GM23338 (cell line): ENCODE measurements around the gene PAQR8. TPM values are rescaled to one million over a fixed set of nuclear protein-coding genes. Genes with fewer than 3 reads are reported as not detected.

Experiments used
- ATAC-seq: fragments of 200-7000 bp; cut with Tn5 transposase; 3 replicates; pipeline ENCODE4 v1.9.1; 2020
- DNase-seq: peaks from one replicate; pipeline ENCODE4 v3.0.0-alpha.2; 2015; ENCODE audit warnings: low spot score
- H2AFZ ChIP-seq: fragments of 200-600 bp; sonication (generic); 2 replicates; pipeline ENCODE4 v1.8.0; 2016; ENCODE audit warnings: antibody characterized with exemption, mild to moderate bottlenecking, moderate library complexity
- H3F3A ChIP-seq: fragments of 200-600 bp; sonication (generic); replicated peaks from 2 replicates; pipeline ENCODE4 v1.8.0; 2017; ENCODE audit warnings: antibody characterized with exemption, mixed run types, low read depth
- H3K27ac ChIP-seq: fragments of 200-600 bp; sonication (generic); 2 replicates; pipeline ENCODE4 v1.6.1; 2016; ENCODE audit warnings: low read depth
- H3K27me3 ChIP-seq: fragments of 200-600 bp; sonication (generic); 2 replicates; pipeline ENCODE4 v1.8.0; 2016; ENCODE audit warnings: mild to moderate bottlenecking, mixed run types, moderate library complexity; ENCODE audit not compliant: insufficient read depth
- H3K36me3 ChIP-seq: fragments of 200-600 bp; sonication (generic); 2 replicates; pipeline ENCODE4 v1.8.0; 2016; ENCODE audit warnings: mild to moderate bottlenecking; ENCODE audit not compliant: insufficient read depth
- H3K4me1 ChIP-seq: fragments of 200-600 bp; sonication (generic); 2 replicates; pipeline ENCODE4 v1.8.0; 2016; ENCODE audit warnings: mild to moderate bottlenecking, moderate library complexity; ENCODE audit not compliant: insufficient read depth
- H3K4me2 ChIP-seq: fragments of 200-600 bp; sonication (generic); 2 replicates; pipeline ENCODE4 v1.7.1; 2017; ENCODE audit warnings: mixed run types
- H3K4me3 ChIP-seq: fragments of 200-600 bp; sonication (generic); 2 replicates; pipeline ENCODE4 v1.6.1; 2016; ENCODE audit warnings: mixed run types
- H3K79me2 ChIP-seq: fragments of 200-600 bp; sonication (generic); replicated peaks from 2 replicates; pipeline ENCODE4 v1.8.0; 2017; ENCODE audit warnings: mild to moderate bottlenecking; ENCODE audit not compliant: insufficient read depth
- H3K9me2 ChIP-seq: fragments of 200-600 bp; sonication (generic); 2 replicates; pipeline ENCODE4 v1.8.0; 2017; ENCODE audit not compliant: insufficient read depth
- H4K20me1 ChIP-seq: fragments of 200-600 bp; sonication (generic); replicated peaks from 2 replicates; pipeline ENCODE4 v1.8.0; 2017; ENCODE audit warnings: mild to moderate bottlenecking; ENCODE audit not compliant: insufficient read depth
- H3K27ac Mint-ChIP-seq: 2 replicates; pipeline ENCODE4 v1.8.0; 2020; ENCODE audit warnings: inconsistent platforms, mild to moderate bottlenecking, moderate library complexity, mixed read lengths
- H3K27me3 Mint-ChIP-seq: 3 replicates; pipeline ENCODE4 v1.8.0; 2022; ENCODE audit warnings: low read depth, mild to moderate bottlenecking, moderate library complexity, mixed read lengths, inconsistent platforms; ENCODE audit not compliant: insufficient read depth, poor library complexity
- H3K36me3 Mint-ChIP-seq: 3 replicates; pipeline ENCODE4 v1.8.0; 2021; ENCODE audit warnings: low read depth, mild to moderate bottlenecking, inconsistent platforms, moderate library complexity, mixed read lengths
- H3K4me1 Mint-ChIP-seq: 3 replicates; pipeline ENCODE4 v1.8.0; 2020; ENCODE audit warnings: mild to moderate bottlenecking, inconsistent platforms, mixed read lengths
- H3K4me3 Mint-ChIP-seq: 3 replicates; pipeline ENCODE4 v1.8.0; 2021; ENCODE audit warnings: moderate library complexity, mild to moderate bottlenecking, inconsistent platforms, mixed read lengths
- H3K9me3 Mint-ChIP-seq: 3 replicates; pipeline ENCODE4 v1.8.0; 2020; ENCODE audit warnings: moderate library complexity, mild to moderate bottlenecking, inconsistent platforms, mixed read lengths
- CREB1 ChIP-seq: fragments of 250-450 bp; sonication (Bioruptor Pico); IDR thresholded peaks from 2 replicates; pipeline ENCODE4 v1.5.0; 2020; ENCODE audit warnings: low read depth, mild to moderate bottlenecking, moderate library complexity
- EZH2 ChIP-seq: fragments of 200-600 bp; sonication (generic); IDR thresholded peaks from one replicate; pipeline ENCODE4 v1.8.0; 2017; ENCODE audit warnings: antibody characterized with exemption, mild to moderate bottlenecking, low read depth; ENCODE audit not compliant: unreplicated experiment
- EZH2phosphoT487 ChIP-seq: fragments of 200-600 bp; sonication (generic); IDR thresholded peaks from one replicate; pipeline ENCODE4 v1.8.1; 2018; ENCODE audit warnings: antibody characterized with exemption; ENCODE audit not compliant: unreplicated experiment
- JUNB ChIP-seq: IDR thresholded peaks from one replicate; pipeline ENCODE4 v1.6.1; 2016; ENCODE audit warnings: antibody characterized with exemption; ENCODE audit not compliant: unreplicated experiment
- NANOG ChIP-seq: IDR thresholded peaks from 2 replicates; pipeline ENCODE4 v1.6.1; 2016; ENCODE audit warnings: antibody characterized with exemption, borderline replicate concordance
- POLR2AphosphoS5 ChIP-seq: IDR thresholded peaks from 2 replicates; pipeline ENCODE4 v1.6.1; 2016; ENCODE audit warnings: antibody characterized with exemption, low read depth
- STAT1 ChIP-seq: IDR thresholded peaks from one replicate; pipeline ENCODE4 v1.6.1; 2016; ENCODE audit warnings: antibody characterized with exemption; ENCODE audit not compliant: unreplicated experiment
- ZNF114 ChIP-seq: fragments of 250-450 bp; sonication (Bioruptor Pico); IDR thresholded peaks from 2 replicates; pipeline ENCODE4 v1.5.0; 2020; ENCODE audit warnings: mild to moderate bottlenecking, moderate library complexity
- ZNF331 ChIP-seq: fragments of 250-450 bp; sonication (Bioruptor Pico); IDR thresholded peaks from 2 replicates; pipeline ENCODE4 v1.5.0; 2020; ENCODE audit warnings: low read depth, mild to moderate bottlenecking, moderate library complexity
- long read RNA-seq: library from polyadenylated mRNA; unstranded; transcript quantifications from one replicate; pipeline ENCODE4 v2.0.0, GENCODE V29; 2020; ENCODE audit not compliant: unreplicated experiment
- polyA plus RNA-seq: library from polyadenylated mRNA; unstranded; fragments of >200 nt; fragmentation: Nextera tagmentation; extraction: Ambion mirVana; gene quantifications from 2 replicates; pipeline ENCODE4 v1.2.1, GENCODE V29; 2016
- total RNA-seq: library from RNA; depleted of rRNA; stranded (reverse); fragments of >200 nt; shearing (Covaris generic); gene quantifications from 2 replicates; pipeline ENCODE4 v1.2.3, GENCODE V29; 2014; rRNA removed
- TF ChIP-seq, protein P1 (sequence below): fragments of 250-450 bp; sonication (Bioruptor Pico); IDR thresholded peaks from 2 replicates; pipeline ENCODE4 v1.5.0; 2020; ENCODE audit warnings: mild to moderate bottlenecking, moderate library complexity
- TF ChIP-seq, protein P2 (sequence below): IDR thresholded peaks from 2 replicates; pipeline ENCODE4 v1.6.1; 2016; ENCODE audit warnings: antibody characterized with exemption
- TF ChIP-seq, protein P3 (sequence below), 2 experiments: fragments of 200-600 bp in 1 of 2; sonication (generic) in 1 of 2; conservative IDR thresholded peaks; 2 replicates each; pipeline versions ENCODE4 v1.5.1 to v1.6.1; 2016 to 2017; ENCODE audit warnings: antibody characterized with exemption in 2 of 2, low read depth in 2 of 2, mild to moderate bottlenecking in 2 of 2, moderate library complexity in 1 of 2
- TF ChIP-seq, protein P4 (sequence below): IDR thresholded peaks from one replicate; pipeline ENCODE4 v1.6.1; 2018; ENCODE audit warnings: antibody characterized with exemption; ENCODE audit not compliant: unreplicated experiment

The PAQR8 gene, protein sequence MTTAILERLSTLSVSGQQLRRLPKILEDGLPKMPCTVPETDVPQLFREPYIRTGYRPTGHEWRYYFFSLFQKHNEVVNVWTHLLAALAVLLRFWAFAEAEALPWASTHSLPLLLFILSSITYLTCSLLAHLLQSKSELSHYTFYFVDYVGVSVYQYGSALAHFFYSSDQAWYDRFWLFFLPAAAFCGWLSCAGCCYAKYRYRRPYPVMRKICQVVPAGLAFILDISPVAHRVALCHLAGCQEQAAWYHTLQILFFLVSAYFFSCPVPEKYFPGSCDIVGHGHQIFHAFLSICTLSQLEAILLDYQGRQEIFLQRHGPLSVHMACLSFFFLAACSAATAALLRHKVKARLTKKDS
- total RNA-seq (10.8 and 11.2 TPM in 2 replicates), polyA plus RNA-seq (3.6 and 3.7 TPM in 2 replicates)
- long read RNA-seq, full-length matches to known transcripts = 8 of 8 reads
- long read RNA-seq, partial matches to known transcripts = 0 of 8 reads
- long read RNA-seq, other reads (novel, unspliced or antisense) = 0 of 8 reads

DNA sequence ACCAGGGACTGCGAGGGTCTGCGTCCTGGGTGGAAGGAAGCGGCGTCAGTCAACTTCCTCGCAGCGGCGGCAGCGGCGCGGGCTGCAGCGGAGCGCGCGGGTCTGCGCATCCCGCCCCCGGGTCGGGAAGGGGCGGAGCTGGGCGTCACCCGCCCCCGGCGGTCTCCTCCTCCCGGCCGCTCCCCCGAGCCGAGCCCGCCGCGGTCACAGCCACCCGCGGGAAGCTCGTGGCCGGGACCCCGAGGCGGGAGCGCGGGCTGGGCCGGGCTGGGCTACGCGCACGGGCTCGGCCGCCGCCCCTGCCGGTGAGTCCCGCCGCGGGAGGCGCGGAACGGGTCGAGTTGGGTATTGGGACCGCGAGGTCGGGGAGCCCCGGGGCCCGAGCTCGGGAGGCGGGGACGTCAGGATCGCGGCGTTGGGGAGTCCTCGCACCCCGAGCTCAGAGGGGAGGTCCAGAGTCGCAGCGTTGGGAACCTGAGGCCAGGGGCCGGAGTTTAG lies at the start of gene PAQR8:
PAQR8 (plus strand) TSS at position 207 of the 498 bp plus-strand sequence. CDS start 41,063 bp downstream, outside the sequence.
- peak; percentile 75 for ATAC-seq
- H3K9me2 ChIP-seq = peaks cover 4% of the 10 kb centered on the region; the same call in 1 of the 2 replicates
- Mint-ChIP-seq H3K4me1 (peaks cover 31% of the 10 kb centered on the region), H3K9me3 (no peaks in the 10 kb centered on the region), H3K27me3 (peaks cover 16% of the 10 kb centered on the region), H3K27ac (peak within 1 kb of the TSS; percentile 75), H3K4me3 (peak within 1 kb of the TSS; percentile 97), H3K36me3 (no peaks in the 10 kb centered on the region; the same call in 1 of the 3 replicates)
- no peak for TF ChIP-seq EZH2
- TF ChIP-seq, protein P1, sequence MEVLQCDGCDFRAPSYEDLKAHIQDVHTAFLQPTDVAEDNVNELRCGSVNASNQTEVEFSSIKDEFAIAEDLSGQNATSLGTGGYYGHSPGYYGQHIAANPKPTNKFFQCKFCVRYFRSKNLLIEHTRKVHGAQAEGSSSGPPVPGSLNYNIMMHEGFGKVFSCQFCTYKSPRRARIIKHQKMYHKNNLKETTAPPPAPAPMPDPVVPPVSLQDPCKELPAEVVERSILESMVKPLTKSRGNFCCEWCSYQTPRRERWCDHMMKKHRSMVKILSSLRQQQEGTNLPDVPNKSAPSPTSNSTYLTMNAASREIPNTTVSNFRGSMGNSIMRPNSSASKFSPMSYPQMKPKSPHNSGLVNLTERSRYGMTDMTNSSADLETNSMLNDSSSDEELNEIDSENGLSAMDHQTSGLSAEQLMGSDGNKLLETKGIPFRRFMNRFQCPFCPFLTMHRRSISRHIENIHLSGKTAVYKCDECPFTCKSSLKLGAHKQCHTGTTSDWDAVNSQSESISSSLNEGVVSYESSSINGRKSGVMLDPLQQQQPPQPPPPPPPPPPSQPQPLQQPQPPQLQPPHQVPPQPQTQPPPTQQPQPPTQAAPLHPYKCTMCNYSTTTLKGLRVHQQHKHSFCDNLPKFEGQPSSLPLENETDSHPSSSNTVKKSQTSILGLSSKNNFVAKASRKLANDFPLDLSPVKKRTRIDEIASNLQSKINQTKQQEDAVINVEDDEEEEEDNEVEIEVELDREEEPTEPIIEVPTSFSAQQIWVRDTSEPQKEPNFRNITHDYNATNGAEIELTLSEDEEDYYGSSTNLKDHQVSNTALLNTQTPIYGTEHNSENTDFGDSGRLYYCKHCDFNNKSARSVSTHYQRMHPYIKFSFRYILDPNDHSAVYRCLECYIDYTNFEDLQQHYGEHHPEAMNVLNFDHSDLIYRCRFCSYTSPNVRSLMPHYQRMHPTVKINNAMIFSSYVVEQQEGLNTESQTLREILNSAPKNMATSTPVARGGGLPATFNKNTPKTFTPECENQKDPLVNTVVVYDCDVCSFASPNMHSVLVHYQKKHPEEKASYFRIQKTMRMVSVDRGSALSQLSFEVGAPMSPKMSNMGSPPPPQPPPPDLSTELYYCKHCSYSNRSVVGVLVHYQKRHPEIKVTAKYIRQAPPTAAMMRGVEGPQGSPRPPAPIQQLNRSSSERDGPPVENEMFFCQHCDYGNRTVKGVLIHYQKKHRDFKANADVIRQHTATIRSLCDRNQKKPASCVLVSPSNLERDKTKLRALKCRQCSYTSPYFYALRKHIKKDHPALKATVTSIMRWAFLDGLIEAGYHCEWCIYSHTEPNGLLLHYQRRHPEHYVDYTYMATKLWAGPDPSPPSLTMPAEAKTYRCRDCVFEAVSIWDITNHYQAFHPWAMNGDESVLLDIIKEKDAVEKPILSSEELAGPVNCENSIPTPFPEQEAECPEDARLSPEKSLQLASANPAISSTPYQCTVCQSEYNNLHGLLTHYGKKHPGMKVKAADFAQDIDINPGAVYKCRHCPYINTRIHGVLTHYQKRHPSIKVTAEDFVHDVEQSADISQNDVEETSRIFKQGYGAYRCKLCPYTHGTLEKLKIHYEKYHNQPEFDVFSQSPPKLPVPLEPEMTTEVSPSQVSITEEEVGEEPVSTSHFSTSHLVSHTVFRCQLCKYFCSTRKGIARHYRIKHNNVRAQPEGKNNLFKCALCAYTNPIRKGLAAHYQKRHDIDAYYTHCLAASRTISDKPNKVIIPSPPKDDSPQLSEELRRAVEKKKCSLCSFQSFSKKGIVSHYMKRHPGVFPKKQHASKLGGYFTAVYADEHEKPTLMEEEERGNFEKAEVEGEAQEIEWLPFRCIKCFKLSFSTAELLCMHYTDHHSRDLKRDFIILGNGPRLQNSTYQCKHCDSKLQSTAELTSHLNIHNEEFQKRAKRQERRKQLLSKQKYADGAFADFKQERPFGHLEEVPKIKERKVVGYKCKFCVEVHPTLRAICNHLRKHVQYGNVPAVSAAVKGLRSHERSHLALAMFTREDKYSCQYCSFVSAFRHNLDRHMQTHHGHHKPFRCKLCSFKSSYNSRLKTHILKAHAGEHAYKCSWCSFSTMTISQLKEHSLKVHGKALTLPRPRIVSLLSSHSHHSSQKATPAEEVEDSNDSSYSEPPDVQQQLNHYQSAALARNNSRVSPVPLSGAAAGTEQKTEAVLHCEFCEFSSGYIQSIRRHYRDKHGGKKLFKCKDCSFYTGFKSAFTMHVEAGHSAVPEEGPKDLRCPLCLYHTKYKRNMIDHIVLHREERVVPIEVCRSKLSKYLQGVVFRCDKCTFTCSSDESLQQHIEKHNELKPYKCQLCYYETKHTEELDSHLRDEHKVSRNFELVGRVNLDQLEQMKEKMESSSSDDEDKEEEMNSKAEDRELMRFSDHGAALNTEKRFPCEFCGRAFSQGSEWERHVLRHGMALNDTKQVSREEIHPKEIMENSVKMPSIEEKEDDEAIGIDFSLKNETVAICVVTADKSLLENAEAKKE (CRISPR knock-in tag) = no peak
- TF ChIP-seq, protein P2, sequence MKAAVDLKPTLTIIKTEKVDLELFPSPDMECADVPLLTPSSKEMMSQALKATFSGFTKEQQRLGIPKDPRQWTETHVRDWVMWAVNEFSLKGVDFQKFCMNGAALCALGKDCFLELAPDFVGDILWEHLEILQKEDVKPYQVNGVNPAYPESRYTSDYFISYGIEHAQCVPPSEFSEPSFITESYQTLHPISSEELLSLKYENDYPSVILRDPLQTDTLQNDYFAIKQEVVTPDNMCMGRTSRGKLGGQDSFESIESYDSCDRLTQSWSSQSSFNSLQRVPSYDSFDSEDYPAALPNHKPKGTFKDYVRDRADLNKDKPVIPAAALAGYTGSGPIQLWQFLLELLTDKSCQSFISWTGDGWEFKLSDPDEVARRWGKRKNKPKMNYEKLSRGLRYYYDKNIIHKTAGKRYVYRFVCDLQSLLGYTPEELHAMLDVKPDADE = no peak
- TF ChIP-seq POLR2AphosphoS5 = no peak; the same call in 1 of the 2 replicates
- TF ChIP-seq ZNF114 (CRISPR knock-in tag) = no peak
- no peak for TF ChIP-seq ZNF331 (CRISPR knock-in tag)
- no peak for TF ChIP-seq JUNB
- no peak for TF ChIP-seq CREB1 (CRISPR knock-in tag)
- TF ChIP-seq, protein P3, sequence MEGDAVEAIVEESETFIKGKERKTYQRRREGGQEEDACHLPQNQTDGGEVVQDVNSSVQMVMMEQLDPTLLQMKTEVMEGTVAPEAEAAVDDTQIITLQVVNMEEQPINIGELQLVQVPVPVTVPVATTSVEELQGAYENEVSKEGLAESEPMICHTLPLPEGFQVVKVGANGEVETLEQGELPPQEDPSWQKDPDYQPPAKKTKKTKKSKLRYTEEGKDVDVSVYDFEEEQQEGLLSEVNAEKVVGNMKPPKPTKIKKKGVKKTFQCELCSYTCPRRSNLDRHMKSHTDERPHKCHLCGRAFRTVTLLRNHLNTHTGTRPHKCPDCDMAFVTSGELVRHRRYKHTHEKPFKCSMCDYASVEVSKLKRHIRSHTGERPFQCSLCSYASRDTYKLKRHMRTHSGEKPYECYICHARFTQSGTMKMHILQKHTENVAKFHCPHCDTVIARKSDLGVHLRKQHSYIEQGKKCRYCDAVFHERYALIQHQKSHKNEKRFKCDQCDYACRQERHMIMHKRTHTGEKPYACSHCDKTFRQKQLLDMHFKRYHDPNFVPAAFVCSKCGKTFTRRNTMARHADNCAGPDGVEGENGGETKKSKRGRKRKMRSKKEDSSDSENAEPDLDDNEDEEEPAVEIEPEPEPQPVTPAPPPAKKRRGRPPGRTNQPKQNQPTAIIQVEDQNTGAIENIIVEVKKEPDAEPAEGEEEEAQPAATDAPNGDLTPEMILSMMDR (conservative IDR thresholded peaks at IDR 0.05; ENCODE audit: low read depth in 2 of 2) = no peak
- TF ChIP-seq, protein P4, sequence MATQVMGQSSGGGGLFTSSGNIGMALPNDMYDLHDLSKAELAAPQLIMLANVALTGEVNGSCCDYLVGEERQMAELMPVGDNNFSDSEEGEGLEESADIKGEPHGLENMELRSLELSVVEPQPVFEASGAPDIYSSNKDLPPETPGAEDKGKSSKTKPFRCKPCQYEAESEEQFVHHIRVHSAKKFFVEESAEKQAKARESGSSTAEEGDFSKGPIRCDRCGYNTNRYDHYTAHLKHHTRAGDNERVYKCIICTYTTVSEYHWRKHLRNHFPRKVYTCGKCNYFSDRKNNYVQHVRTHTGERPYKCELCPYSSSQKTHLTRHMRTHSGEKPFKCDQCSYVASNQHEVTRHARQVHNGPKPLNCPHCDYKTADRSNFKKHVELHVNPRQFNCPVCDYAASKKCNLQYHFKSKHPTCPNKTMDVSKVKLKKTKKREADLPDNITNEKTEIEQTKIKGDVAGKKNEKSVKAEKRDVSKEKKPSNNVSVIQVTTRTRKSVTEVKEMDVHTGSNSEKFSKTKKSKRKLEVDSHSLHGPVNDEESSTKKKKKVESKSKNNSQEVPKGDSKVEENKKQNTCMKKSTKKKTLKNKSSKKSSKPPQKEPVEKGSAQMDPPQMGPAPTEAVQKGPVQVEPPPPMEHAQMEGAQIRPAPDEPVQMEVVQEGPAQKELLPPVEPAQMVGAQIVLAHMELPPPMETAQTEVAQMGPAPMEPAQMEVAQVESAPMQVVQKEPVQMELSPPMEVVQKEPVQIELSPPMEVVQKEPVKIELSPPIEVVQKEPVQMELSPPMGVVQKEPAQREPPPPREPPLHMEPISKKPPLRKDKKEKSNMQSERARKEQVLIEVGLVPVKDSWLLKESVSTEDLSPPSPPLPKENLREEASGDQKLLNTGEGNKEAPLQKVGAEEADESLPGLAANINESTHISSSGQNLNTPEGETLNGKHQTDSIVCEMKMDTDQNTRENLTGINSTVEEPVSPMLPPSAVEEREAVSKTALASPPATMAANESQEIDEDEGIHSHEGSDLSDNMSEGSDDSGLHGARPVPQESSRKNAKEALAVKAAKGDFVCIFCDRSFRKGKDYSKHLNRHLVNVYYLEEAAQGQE = no peak
- no peak for TF ChIP-seq EZH2phosphoT487
- TF ChIP-seq STAT1 = no peak
- no peak for TF ChIP-seq NANOG
- H3K4me1 ChIP-seq = peaks cover 26% of the 10 kb centered on the region
- H3K36me3 ChIP-seq = no peaks in the 10 kb centered on the region
- 0 out of 2 replicates have a peak, but pooled peaks cover 6% of the 10 kb centered on the region for H3F3A ChIP-seq
- H3K4me2 ChIP-seq = peak within 1 kb of the TSS; percentile 94
- peak within 1 kb of the TSS; percentile 98 for H2AFZ ChIP-seq
- H3K79me2 ChIP-seq = peaks cover 7% of the 10 kb centered on the region
- peaks cover 17% of the 10 kb centered on the region for H3K27me3 ChIP-seq
- no peak within 1 kb of the TSS for H3K27ac ChIP-seq
- H4K20me1 ChIP-seq = peaks cover 9% of the 10 kb centered on the region; the same call in 1 of the 2 replicates
- H3K4me3 ChIP-seq = peak within 1 kb of the TSS; percentile 98
- DNase-seq = peak; percentile 72
